Activated CD4-positive, alpha-beta T cell treated with anti-CD3 and anti-CD28 coated beads, Interleukin-2, amount 10 ng/mL, durations not matched to agents 7 days and 5 days (primary cell): Measurements from ENCODE around the gene C1QTNF3. TPM values are rescaled to one million over a fixed set of nuclear protein-coding genes. Genes with fewer than 3 reads are reported as not detected.

Source experiments
- CTCF ChIA-PET: fragments of 350-600 bp; sonication (Branson Sonifier 250); formaldehyde crosslinking; loops from one replicate; lab custom pipeline; 2021; ENCODE audit warnings: antibody characterized with exemption; lab: Charles Lee
- POLR2A ChIA-PET: fragments of 350-600 bp; sonication (Branson Sonifier 250); formaldehyde crosslinking; loops from one replicate; lab custom pipeline; 2021; ENCODE audit warnings: antibody characterized with exemption; lab: Charles Lee
- DNase-seq: peaks from one replicate; pipeline ENCODE4 v3.0.0-alpha.2; 2020
- H3K27ac Mint-ChIP-seq: one replicate; pipeline ENCODE4 v1.8.0; 2021; ENCODE audit warnings: mild to moderate bottlenecking, moderate library complexity, mixed read lengths
- H3K27me3 Mint-ChIP-seq: one replicate; pipeline ENCODE4 v1.8.0; 2021; ENCODE audit warnings: mixed read lengths
- H3K36me3 Mint-ChIP-seq: one replicate; pipeline ENCODE4 v1.8.0; 2021; ENCODE audit warnings: low read depth, mixed read lengths
- H3K4me1 Mint-ChIP-seq: one replicate; pipeline ENCODE4 v1.8.0; 2021; ENCODE audit warnings: mixed read lengths
- H3K4me3 Mint-ChIP-seq: one replicate; pipeline ENCODE4 v1.8.0; 2021; ENCODE audit warnings: mild to moderate bottlenecking, moderate library complexity, mixed read lengths
- H3K9me3 Mint-ChIP-seq: one replicate; pipeline ENCODE4 v1.8.0; 2021; ENCODE audit warnings: mixed read lengths
- total RNA-seq, 2 experiments: library from RNA; stranded (reverse); gene quantifications; one replicate each; pipeline ENCODE4 v1.2.3, GENCODE V29; 2021

The C1QTNF3 gene
- total RNA-seq, 2 experiments from 2014 or later = 4.5 to 5.2 TPM

DNA sequence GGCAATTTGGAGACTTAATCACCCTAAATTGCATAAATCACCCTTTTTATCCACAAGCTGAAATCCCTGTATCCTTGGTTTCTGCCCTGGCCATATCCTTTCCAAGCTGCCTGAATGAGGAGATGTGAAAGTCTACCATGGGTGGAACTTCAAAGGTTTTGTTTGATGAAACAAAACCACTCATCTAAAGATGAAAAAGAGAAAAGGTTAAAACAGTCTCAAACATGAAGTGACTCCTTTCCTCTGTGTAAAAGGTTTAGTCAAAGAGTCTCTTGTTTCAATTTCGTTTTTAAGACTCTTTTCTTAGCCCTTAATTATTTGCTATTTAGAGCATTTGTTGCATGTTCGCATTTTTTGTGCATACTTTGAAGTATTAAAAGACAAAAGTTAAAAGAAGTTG is 69.7 kb downstream of the C1QTNF3 start:
- Mint-ChIP-seq H3K9me3 (no peaks in the 10 kb centered on the region), H3K4me3 (peak overlapping the region; percentile 43), H3K36me3 (no peaks in the 10 kb centered on the region), H3K4me1 (peaks cover 17% of the 10 kb centered on the region), H3K27me3 (peaks cover 3% of the 10 kb centered on the region), H3K27ac (no peak overlapping the region)
- no peak for DNase-seq
- ChIA-PET CTCF (no interaction called here), POLR2A (no interaction called here)

DNA sequence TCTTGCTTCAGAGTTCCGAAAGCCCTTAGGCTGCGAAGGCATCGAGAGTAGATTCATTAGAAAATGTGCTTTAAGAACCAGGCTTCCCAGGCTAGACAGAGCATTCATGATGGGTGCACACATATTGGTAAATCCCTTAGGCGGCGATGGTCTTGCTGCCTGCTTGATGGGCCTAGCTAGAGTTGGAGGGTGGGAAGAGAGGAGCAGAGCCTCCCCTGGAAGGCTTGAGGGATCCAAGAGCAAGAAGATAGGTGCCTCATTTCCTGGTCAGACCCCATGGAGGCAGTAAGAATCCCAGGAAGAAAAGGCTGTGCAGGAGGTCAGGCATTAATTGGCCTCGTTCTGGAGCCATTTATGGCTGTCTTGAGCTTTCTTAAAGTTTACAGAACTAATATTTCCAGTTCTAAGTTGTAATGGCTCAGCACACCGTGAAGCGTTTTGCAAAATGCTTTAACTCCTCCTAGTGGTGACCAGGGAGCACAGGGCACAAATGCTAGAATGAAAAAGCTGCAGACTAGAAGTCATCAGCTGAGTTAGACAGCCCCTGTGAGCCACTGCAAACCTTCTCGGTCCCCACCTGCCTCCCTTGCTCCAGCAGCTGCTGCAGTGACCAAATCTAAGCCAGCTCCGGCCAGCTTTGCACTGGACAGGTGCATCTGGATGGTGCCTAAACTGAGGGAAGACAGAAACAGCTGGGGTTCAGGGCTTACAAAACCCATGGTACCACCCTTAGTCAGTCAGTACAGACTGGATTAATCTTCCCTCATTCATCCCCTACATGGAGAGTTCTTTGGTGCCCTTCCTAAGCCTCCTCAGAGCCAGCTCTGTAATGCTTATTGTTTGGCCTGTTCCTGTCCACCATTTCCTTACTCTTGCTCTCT is 73.2 kb downstream of the C1QTNF3 start:
- H3K4me3 Mint-ChIP-seq = no peak overlapping the region
- POLR2A ChIA-PET = no interaction called here
- no peaks in the 10 kb centered on the region for H3K9me3 Mint-ChIP-seq
- H3K4me1 Mint-ChIP-seq = peaks cover 26% of the 10 kb centered on the region
- peak; percentile 31 for DNase-seq
- H3K36me3 Mint-ChIP-seq = no peaks in the 10 kb centered on the region
- CTCF ChIA-PET = interaction anchor here (0.6 to 1.8 kb wide), 8 partner anchors 9 to 534 kb away, joined by 3 to 8 read pairs (median 3); no protein-coding TSS in a partner anchor
- peak overlapping the region; percentile 54 for H3K27ac Mint-ChIP-seq
- peaks cover 3% of the 10 kb centered on the region for H3K27me3 Mint-ChIP-seq

DNA sequence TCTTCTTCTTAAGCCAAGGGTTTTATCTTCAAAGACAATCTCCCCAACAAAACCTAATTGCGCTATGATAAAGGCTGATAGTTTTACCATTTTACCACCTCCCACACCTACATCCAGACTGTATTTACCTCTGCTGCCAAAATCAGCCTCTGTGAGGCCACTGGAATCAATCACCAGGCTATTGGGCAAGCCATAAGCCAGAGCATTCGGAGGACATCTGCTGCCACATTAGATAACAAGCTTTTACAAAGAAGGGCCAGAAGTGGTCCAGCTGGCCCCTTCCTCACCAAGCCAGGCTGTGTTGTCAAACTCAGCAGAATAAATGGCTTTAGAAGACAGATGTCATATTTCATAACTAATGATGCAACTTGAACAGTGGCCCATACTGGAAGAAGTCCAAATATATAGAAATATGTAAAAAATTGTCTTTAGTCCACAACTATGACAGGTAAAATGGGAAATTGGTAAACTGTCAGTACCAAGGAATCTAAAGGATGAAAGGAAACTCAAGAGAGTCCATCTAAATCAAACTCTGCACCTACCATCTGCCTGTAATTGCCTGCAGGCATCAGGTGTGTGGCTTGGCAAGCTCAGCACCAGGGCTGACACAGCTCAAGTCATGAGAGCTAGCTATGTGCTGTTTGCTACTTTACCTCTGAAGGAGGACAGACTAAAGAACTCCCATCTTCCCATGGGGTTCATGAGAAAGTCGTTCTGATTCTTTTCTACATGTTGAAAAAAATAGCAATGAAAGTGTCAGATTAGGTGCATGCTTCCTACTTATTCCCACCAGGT is 74.6 kb downstream of the C1QTNF3 start:
- Mint-ChIP-seq H3K36me3 (no peaks in the 10 kb centered on the region), H3K27me3 (peaks cover 1% of the 10 kb centered on the region), H3K9me3 (no peaks in the 10 kb centered on the region), H3K4me3 (no peak overlapping the region), H3K27ac (no peak overlapping the region), H3K4me1 (peaks cover 25% of the 10 kb centered on the region)
- CTCF ChIA-PET = interaction anchor here (0.6 kb wide), 1 partner anchor 10 kb away, joined by 3 read pairs; no protein-coding TSS in a partner anchor
- DNase-seq = no peak
- POLR2A ChIA-PET = no interaction called here

Other genes starting within 250 kb of the C1QTNF3 start
- not detected for gene ADAMTS12, start 151.2 kb downstream of the C1QTNF3 start, total RNA-seq
- not detected for gene RXFP3, start 106.8 kb downstream of the C1QTNF3 start, total RNA-seq
- gene SLC45A2, start 58.5 kb downstream of the C1QTNF3 start, total RNA-seq = under 1 TPM in 1 of 2 experiments, not detected in 1; 0.19 TPM
- gene AMACR, start 35.2 kb downstream of the C1QTNF3 start, total RNA-seq = 1 to 10 TPM; 4.8 to 6.0 TPM